Measurements from ENCODE around the gene ITGB5. TPM values are rescaled to one million over a fixed set of nuclear protein-coding genes. Genes with fewer than 3 reads are reported as not detected.

The ITGB5 gene
- total RNA-seq, 2 experiments from 2014 or later, result not detected

DNA sequence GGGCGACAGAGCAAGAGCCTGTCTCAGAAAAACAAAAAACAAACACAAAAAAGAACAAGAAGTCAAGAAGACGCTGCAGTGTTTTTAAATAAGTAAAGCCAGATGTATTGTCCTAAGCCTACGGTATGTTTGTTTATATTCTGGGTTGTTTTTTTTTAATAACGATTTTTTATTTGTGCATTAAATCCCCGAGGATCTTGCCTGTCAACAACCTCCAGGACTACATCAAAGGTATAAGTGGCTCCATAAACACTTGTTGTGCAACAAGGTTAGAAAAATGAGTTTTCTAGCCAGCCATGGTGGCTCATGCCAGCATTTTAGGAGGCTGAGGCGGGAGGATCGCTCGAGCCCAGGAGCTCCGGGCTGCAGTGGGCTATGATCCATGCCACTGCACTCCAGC, 26.1 kb downstream of the ITGB5 start:
- Histone ChIP-seq H3K4me1 (ENCODE audit: insufficient read depth, low read length, poor library complexity, severe bottlenecking) (no peaks in the 10 kb centered on the region), H4K20me1 (ENCODE audit: insufficient read depth, low read length) (no peaks in the 10 kb centered on the region), H3K9me2 (ENCODE audit: insufficient read depth, low read length) (no peaks in the 10 kb centered on the region), H2AFZ (ENCODE audit: low read length) (no peak overlapping the region), H3K79me2 (ENCODE audit: insufficient read depth, low read depth, low read length) (no peaks in the 10 kb centered on the region), H3K9me3 (ENCODE audit: low read length) (no peaks in the 10 kb centered on the region), H3K4me2 (ENCODE audit: low read length) (no peak overlapping the region), H3K4me3 (ENCODE audit: low read depth, low read length, poor library complexity, severe bottlenecking) (no peak overlapping the region), H3K27ac (ENCODE audit: low read depth, low read length, poor library complexity, severe bottlenecking) (no peak overlapping the region), H3K36me3 (ENCODE audit: insufficient read depth, low read length) (no peaks in the 10 kb centered on the region)
- no peak for DNase-seq (ENCODE audit: low spot score)
- CTCF ChIA-PET (ENCODE audit: unreplicated experiment), result no interaction called here
- POLR2A ChIA-PET, result no interaction called here
- TF ChIP-seq EZH2phosphoT487 (IDR thresholded peaks at IDR 0.05; ENCODE audit: borderline replicate concordance, low read depth, low read length), result no peak
- TF ChIP-seq, protein P1, sequence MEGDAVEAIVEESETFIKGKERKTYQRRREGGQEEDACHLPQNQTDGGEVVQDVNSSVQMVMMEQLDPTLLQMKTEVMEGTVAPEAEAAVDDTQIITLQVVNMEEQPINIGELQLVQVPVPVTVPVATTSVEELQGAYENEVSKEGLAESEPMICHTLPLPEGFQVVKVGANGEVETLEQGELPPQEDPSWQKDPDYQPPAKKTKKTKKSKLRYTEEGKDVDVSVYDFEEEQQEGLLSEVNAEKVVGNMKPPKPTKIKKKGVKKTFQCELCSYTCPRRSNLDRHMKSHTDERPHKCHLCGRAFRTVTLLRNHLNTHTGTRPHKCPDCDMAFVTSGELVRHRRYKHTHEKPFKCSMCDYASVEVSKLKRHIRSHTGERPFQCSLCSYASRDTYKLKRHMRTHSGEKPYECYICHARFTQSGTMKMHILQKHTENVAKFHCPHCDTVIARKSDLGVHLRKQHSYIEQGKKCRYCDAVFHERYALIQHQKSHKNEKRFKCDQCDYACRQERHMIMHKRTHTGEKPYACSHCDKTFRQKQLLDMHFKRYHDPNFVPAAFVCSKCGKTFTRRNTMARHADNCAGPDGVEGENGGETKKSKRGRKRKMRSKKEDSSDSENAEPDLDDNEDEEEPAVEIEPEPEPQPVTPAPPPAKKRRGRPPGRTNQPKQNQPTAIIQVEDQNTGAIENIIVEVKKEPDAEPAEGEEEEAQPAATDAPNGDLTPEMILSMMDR (conservative IDR thresholded peaks at IDR 0.05; ENCODE audit: low read length), result no peak
- intact Hi-C loops (cut with micrococcal nuclease; ENCODE audit: unreplicated experiment), result no loop called here
- BruUV-seq (replicated peaks), result no TSS peak

DNA sequence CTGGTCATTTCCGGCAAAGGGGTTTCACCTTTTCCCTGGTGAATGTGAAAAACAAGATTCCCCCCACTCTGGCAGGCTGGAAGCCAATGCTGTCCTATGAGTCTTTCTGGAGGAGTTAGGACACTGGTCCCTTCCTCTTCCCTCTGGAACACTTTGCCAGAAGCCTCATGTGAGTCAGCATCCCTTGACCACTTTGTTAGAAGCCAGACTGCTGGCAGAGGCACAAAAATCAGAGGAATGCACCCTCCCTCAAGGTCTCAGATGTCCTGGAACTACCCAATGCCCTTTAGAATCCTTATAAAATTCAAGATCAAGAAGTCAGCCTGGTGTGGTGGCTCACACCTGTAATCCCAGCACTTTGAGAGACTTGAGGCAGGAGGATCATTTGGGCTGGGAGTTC, 26.6 kb downstream of the ITGB5 start:
- H3K79me2 ChIP-seq (ENCODE audit: insufficient read depth, low read depth, low read length), result no peaks in the 10 kb centered on the region
- H3K9me2 ChIP-seq (ENCODE audit: insufficient read depth, low read length), result no peaks in the 10 kb centered on the region
- H3K27ac ChIP-seq (ENCODE audit: low read depth, low read length, poor library complexity, severe bottlenecking), result no peak overlapping the region
- H3K4me3 ChIP-seq (ENCODE audit: low read depth, low read length, poor library complexity, severe bottlenecking), result no peak overlapping the region
- H3K4me2 ChIP-seq (ENCODE audit: low read length), result no peak overlapping the region
- no peak for DNase-seq (ENCODE audit: low spot score)
- H3K36me3 ChIP-seq (ENCODE audit: insufficient read depth, low read length), result no peaks in the 10 kb centered on the region
- ChIA-PET CTCF (ENCODE audit: unreplicated experiment) (no interaction called here), POLR2A (no interaction called here)
- TF ChIP-seq, protein P1 (conservative IDR thresholded peaks at IDR 0.05; ENCODE audit: low read length), result no peak
- TF ChIP-seq EZH2phosphoT487 (IDR thresholded peaks at IDR 0.05; ENCODE audit: borderline replicate concordance, low read depth, low read length), result no peak
- H2AFZ ChIP-seq (ENCODE audit: low read length), result no peak overlapping the region
- no peaks in the 10 kb centered on the region for H3K9me3 ChIP-seq (ENCODE audit: low read length)
- no TSS peak for BruUV-seq (replicated peaks)
- H4K20me1 ChIP-seq (ENCODE audit: insufficient read depth, low read length), result no peaks in the 10 kb centered on the region
- no peaks in the 10 kb centered on the region for H3K4me1 ChIP-seq (ENCODE audit: insufficient read depth, low read length, poor library complexity, severe bottlenecking)
- intact Hi-C loops (cut with micrococcal nuclease; ENCODE audit: unreplicated experiment), result no loop called here

DNA sequence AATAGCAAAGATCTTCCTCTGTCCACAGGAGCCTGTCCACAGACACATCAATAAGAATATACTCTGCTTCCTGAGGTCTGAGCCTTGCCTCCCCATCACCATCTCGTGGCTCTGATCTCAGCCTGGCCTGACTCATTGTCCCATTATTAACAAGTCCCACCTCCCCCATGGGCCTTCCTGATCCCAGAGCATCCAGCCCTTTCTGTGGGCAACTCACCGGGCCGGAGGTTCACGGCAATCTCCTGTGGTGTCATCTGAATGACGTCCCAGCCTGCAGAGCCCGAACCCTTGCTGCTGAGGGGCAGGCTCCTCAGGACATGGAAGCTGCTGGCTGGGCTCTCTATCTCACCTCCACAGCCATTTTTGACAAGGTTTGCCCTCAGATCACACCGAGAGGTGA, 28.1 kb downstream of the ITGB5 start:
- CTCF ChIA-PET (ENCODE audit: unreplicated experiment), result no interaction called here

More for the DNA sequence above, 28.1 kb downstream of the ITGB5 start:
- no peak overlapping the region for H2AFZ ChIP-seq (ENCODE audit: low read length)
- no peak overlapping the region for H3K4me2 ChIP-seq (ENCODE audit: low read length)
- intact Hi-C loops (cut with micrococcal nuclease; ENCODE audit: unreplicated experiment), result no loop called here
- H3K27ac ChIP-seq (ENCODE audit: low read depth, low read length, poor library complexity, severe bottlenecking), result no peak overlapping the region
- no peaks in the 10 kb centered on the region for H3K36me3 ChIP-seq (ENCODE audit: insufficient read depth, low read length)
- no peak overlapping the region for H3K4me3 ChIP-seq (ENCODE audit: low read depth, low read length, poor library complexity, severe bottlenecking)
- no peaks in the 10 kb centered on the region for H4K20me1 ChIP-seq (ENCODE audit: insufficient read depth, low read length)
- H3K4me1 ChIP-seq (ENCODE audit: insufficient read depth, low read length, poor library complexity, severe bottlenecking), result no peaks in the 10 kb centered on the region
- POLR2A ChIA-PET, result no interaction called here
- no peaks in the 10 kb centered on the region for H3K9me2 ChIP-seq (ENCODE audit: insufficient read depth, low read length)
- no TSS peak for BruUV-seq (replicated peaks)
- H3K79me2 ChIP-seq (ENCODE audit: insufficient read depth, low read depth, low read length), result no peaks in the 10 kb centered on the region
- no peaks in the 10 kb centered on the region for H3K9me3 ChIP-seq (ENCODE audit: low read length)
- TF ChIP-seq, protein P1 (conservative IDR thresholded peaks at IDR 0.05; ENCODE audit: low read length), result no peak
- no peak for TF ChIP-seq EZH2phosphoT487 (IDR thresholded peaks at IDR 0.05; ENCODE audit: borderline replicate concordance, low read depth, low read length)
- no peak for DNase-seq (ENCODE audit: low spot score)
